Bronchial epithelial cell (primary cell): ENCODE results near the gene BRME1. TPM values are rescaled to one million over a fixed set of nuclear protein-coding genes. Genes with fewer than 3 reads are reported as not detected.
A peak's percentile ranks its signal among the peaks of the same experiment; 100 is the strongest.

Experiments
- DNase-seq: peaks from one replicate; pipeline ENCODE4 v3.0.0-alpha.2; 2010; ENCODE audit warnings: low read depth
- FAIRE-seq: peaks from 2 replicates; lab custom pipeline; 2011; peaks lifted over from hg19 to GRCh38; lab: Jason Lieb, UNC
- H3K27me3 ChIP-seq: 2 replicates; pipeline ENCODE4 v1.5.1; 2011; ENCODE audit warnings: low read length; ENCODE audit not compliant: control insufficient read depth, insufficient read depth
- H3K36me3 ChIP-seq: 2 replicates; pipeline ENCODE4 v1.5.1; 2011; ENCODE audit warnings: low read length; ENCODE audit not compliant: control insufficient read depth, insufficient read depth
- H3K4me3 ChIP-seq: 2 replicates; pipeline ENCODE4 v1.5.1; 2011; ENCODE audit warnings: mild to moderate bottlenecking, low read depth, low read length, control low read depth
- total RNA-seq: library from RNA; depleted of rRNA; stranded (reverse); fragments of >200 nt; gene quantifications from 2 replicates; pipeline ENCODE4 v1.2.1, GENCODE V29; 2014
- TF ChIP-seq, protein P1 (sequence below): IDR thresholded peaks from 2 replicates; pipeline ENCODE4 v1.5.1; 2011; ENCODE audit warnings: mild to moderate bottlenecking, moderate library complexity, low read length, control low read depth, inconsistent platforms; ENCODE audit not compliant: insufficient read depth, severe bottlenecking

Gene BRME1
- total RNA-seq, 1 donor from 2014 or later = 0.26 TPM

DNA sequence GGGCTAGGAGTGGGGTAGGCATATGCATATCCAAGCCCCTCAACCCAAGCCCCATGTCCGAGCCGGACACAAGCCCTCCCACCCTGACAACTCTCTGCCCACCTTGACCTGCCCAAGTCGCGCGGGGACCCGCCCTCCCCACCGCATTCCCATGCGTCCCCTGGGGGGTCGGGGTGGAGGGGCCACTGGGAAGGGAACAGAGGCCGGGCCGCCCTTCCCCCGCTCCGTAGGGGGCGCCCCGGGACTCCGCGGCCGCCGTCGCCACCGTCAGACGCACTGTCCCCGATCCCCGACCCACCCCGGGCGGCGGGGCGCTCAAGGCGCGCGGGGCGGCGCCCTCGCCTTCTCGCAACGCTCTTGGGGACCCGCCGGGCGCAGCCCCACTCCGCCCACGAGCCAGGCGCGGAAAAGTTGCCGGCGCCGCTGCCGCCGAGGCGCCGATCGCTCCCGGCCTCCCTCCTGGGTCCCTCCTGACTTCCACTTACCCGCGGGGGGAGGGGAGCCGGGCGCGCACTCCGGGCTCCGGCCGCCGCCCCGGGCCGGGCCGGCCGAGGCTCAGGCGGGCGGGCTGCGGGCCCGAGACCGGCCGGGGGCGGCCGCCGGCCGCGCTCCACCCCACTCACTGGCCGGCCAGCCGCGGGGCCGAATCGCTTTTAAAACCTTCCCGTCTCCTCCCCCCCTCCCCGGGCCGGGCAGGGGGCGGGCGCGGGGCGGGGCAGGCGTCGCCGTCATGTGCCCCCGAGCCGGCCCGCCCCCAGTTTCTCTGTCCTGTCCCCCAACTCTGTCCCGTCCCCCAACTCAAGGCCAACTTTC lies 63.4 kb downstream of the BRME1 start:
- no peak for DNase-seq
- TF ChIP-seq, protein P1, sequence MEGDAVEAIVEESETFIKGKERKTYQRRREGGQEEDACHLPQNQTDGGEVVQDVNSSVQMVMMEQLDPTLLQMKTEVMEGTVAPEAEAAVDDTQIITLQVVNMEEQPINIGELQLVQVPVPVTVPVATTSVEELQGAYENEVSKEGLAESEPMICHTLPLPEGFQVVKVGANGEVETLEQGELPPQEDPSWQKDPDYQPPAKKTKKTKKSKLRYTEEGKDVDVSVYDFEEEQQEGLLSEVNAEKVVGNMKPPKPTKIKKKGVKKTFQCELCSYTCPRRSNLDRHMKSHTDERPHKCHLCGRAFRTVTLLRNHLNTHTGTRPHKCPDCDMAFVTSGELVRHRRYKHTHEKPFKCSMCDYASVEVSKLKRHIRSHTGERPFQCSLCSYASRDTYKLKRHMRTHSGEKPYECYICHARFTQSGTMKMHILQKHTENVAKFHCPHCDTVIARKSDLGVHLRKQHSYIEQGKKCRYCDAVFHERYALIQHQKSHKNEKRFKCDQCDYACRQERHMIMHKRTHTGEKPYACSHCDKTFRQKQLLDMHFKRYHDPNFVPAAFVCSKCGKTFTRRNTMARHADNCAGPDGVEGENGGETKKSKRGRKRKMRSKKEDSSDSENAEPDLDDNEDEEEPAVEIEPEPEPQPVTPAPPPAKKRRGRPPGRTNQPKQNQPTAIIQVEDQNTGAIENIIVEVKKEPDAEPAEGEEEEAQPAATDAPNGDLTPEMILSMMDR = no peak
- Histone ChIP-seq H3K4me3 (peak overlapping the region; percentile 96), H3K27me3 (no peaks in the 10 kb centered on the region), H3K36me3 (peaks cover 23% of the 10 kb centered on the region)
- no peak for FAIRE-seq

DNA sequence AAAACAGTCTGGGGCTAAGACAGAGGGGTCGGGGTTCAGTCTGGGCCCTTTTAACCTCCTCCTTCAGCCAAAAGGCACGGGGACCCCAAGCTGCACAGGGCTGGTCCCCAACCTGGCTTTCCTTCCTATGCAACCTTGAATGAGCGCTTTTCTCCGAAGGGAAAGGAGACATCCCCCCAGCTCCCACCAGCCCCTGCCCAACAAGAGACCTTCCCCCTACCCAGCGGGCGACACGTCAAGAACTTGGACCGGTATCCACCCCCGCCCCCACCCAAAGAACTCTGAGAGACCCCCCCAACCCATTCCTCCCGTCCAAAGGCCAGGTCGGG lies 64.0 kb downstream of the BRME1 start:
- FAIRE-seq (no peak), DNase-seq (no peak)
- Histone ChIP-seq H3K4me3 (peak overlapping the region; percentile 96), H3K36me3 (peaks cover 28% of the 10 kb centered on the region), H3K27me3 (no peaks in the 10 kb centered on the region)
- TF ChIP-seq, protein P1 = no peak

DNA sequence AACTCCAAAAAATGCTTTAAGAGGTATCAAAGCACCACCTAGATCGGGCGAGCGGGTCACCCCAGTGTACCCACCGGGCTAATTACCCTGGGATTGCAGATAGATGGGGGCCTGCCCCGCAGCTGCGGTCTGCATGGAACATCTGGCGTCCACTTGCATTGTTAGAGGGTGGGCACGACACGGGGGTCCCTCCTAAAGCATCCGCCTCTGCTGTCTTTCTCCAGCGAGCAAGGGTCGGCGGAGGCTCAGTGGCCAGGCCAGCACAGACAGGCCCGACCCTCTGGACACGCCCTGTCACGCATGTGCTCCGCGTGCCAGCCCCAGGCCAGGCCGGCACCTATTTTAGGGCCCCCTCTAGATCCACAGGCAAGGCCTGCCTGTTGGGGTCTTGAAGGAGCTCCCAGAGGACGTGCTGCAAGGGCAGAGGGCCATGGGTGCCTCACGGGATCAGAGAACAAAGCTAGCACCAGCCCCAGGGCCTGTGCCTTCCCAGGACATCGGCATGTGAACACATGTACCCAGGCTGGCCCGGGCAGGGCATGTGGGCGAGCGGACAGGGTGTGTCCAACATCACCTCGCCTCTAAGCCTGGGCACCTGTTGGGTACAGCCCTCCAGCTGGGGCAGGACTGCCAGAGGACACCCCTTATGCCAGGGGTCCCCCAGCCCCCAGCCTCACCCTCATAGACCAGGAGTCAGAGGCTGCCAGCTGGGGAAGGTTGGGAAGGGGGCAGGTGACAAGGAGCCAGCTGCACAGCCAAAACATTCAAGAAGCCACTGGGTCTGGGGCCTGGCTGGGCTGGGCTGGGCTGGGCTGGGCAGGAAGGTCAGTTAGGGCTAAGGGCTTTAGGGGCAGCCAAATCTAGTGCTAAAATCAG lies 64.6 kb downstream of the BRME1 start:
- TF ChIP-seq, protein P1 = no peak
- DNase-seq (no peak), FAIRE-seq (no peak)
- Histone ChIP-seq H3K27me3 (no peaks in the 10 kb centered on the region), H3K36me3 (peaks cover 34% of the 10 kb centered on the region), H3K4me3 (peak overlapping the region; percentile 96)

DNA sequence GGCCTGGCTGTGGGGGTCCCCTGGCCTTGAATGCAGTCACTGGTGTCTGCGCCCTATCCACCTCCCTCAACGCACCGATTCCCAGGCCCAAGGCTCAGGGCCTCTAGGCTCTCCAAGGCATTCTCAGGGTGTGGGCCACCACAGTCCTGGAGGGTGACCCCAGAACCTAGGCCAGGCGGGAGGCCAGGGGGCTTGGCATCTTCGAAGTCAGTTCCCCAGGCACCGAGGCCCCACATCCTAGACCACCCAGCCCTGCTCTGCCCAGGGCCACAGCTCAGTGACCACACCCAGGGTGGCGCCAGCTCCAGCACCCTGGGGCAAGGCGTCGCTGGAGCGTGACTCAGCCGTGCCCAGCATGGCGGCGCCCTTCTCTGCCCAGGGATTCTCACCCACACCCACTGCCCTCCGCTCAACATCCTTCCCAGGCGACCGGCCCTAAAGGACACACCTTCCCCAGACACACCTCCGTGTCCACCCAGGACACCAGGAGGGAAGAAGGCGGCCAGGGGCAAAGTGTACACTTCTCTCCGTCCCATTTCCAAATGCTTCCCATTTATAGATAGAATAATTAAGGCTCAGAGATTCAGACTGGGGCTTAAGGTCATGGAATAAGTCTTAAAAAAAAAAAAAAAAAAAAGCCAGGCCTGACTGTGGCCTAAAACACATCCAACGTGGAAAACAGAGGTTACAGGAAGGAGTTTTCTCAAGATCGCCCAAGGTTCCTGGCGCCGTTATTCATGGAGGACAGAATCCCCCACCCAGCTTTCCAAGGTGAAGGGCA lies 65.4 kb downstream of the BRME1 start:
- TF ChIP-seq, protein P1 = no peak
- H3K36me3 ChIP-seq = peaks cover 41% of the 10 kb centered on the region
- peak overlapping the region; percentile 96 for H3K4me3 ChIP-seq
- no peaks in the 10 kb centered on the region for H3K27me3 ChIP-seq
- peak; percentile 7 for FAIRE-seq
- DNase-seq = peak; percentile 62

DNA sequence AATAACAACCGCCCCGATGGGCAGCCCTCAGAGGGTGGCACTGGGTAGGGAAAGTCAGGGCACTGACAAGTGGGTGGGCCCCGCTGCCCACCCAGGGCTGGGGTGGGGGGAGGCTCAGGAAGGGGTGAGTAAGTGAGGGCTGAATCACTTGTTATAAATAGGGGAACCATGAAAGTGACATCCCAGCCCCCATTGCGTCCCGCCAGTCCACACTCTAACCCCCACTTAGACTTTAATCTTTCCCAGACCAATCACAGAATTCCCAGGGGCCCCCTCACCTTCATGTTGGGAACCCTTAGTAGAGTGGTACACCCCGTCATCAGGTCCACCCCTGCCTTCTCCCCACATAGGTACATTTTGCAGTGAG lies 66.0 kb downstream of the BRME1 start:
- TF ChIP-seq, protein P1 = no peak
- H3K27me3 ChIP-seq = no peaks in the 10 kb centered on the region
- H3K36me3 ChIP-seq = peaks cover 41% of the 10 kb centered on the region
- peak overlapping the region; percentile 96 for H3K4me3 ChIP-seq
- DNase-seq (no peak), FAIRE-seq (no peak)
